Measurements from ENCODE around the gene YES1.
"Not testable (repeated sequence)": the region's sequence is repeated elsewhere in the genome, so short reads cannot be mapped to it uniquely, and the experiment has no call there.

The YES1 gene

GRCh38 chr18:825891-826585 lies 14.0 kb upstream of the YES1 start:
- no peak overlapping the region for H3K4me3 ChIP-seq (ENCODE audit: low read depth, low read length)
- DNase-seq (ENCODE audit: low read depth), result no peak

GRCh38 chr18:824179-824578 lies 12.1 kb upstream of the YES1 start:
- no peak for DNase-seq (ENCODE audit: low read depth)
- no peak overlapping the region for H3K4me3 ChIP-seq (ENCODE audit: low read depth, low read length)

GRCh38 chr18:820591-821165 lies 8.6 kb upstream of the YES1 start:
- DNase-seq (ENCODE audit: low read depth), result no peak
- no peak overlapping the region for H3K4me3 ChIP-seq (ENCODE audit: low read depth, low read length)

- H3K4me3 ChIP-seq (ENCODE audit: low read depth, low read length), result no peak overlapping the region
- DNase-seq (ENCODE audit: low read depth), result no peak
These were observed 4.8 kb upstream of the YES1 start for GRCh38 chr18:816869-817268.

GRCh38 chr18:816088-816653 lies 4.1 kb upstream of the YES1 start:
- DNase-seq (ENCODE audit: low read depth), result no peak
- H3K4me3 ChIP-seq (ENCODE audit: low read depth, low read length), result no peak overlapping the region

GRCh38 chr18:815353-815752 lies 3.3 kb upstream of the YES1 start:
- DNase-seq (ENCODE audit: low read depth), result no peak
- no peak overlapping the region for H3K4me3 ChIP-seq (ENCODE audit: low read depth, low read length)

GRCh38 chr18:814300-815084 lies 2.5 kb upstream of the YES1 start:
- DNase-seq (ENCODE audit: low read depth), result no peak
- no peak overlapping the region for H3K4me3 ChIP-seq (ENCODE audit: low read depth, low read length)

- no peak for DNase-seq (ENCODE audit: low read depth)
These were observed 1.4 kb upstream of the YES1 start for GRCh38 chr18:813172-814071.

GRCh38 chr18:812376-813171 lies 532 bp upstream of the YES1 start:
- peak overlapping the region; percentile 87 for H3K4me3 ChIP-seq (ENCODE audit: low read depth, low read length)
- peak; percentile 56 for DNase-seq (ENCODE audit: low read depth)

More at GRCh38 chr18:813172-814071, 1.4 kb upstream of the YES1 start:
- H3K4me3 ChIP-seq (ENCODE audit: low read depth, low read length), result peak overlapping the region; percentile 87

- no peak for DNase-seq (ENCODE audit: low read depth)
- H3K4me3 ChIP-seq (ENCODE audit: low read depth, low read length), result peak overlapping the region; percentile 87
These were observed 705 bp downstream of the YES1 start for GRCh38 chr18:811182-811891.

- peak overlapping the region; percentile 87 for H3K4me3 ChIP-seq (ENCODE audit: low read depth, low read length)
- DNase-seq (ENCODE audit: low read depth), result no peak
These were observed 1.9 kb downstream of the YES1 start for GRCh38 chr18:809985-810642.

- DNase-seq (ENCODE audit: low read depth), result not testable (repeated sequence)
These were observed 2.8 kb downstream of the YES1 start for GRCh38 chr18:809228-809627.

GRCh38 chr18:808502-808901 lies 3.5 kb downstream of the YES1 start:
- no peak overlapping the region for H3K4me3 ChIP-seq (ENCODE audit: low read depth, low read length)
- DNase-seq (ENCODE audit: low read depth), result no peak

More at GRCh38 chr18:809228-809627, 2.8 kb downstream of the YES1 start:
- not testable (repeated sequence) for H3K4me3 ChIP-seq (ENCODE audit: low read depth, low read length)

GRCh38 chr18:808086-808485 lies 4.0 kb downstream of the YES1 start:
- H3K4me3 ChIP-seq (ENCODE audit: low read depth, low read length), result no peak overlapping the region
- DNase-seq (ENCODE audit: low read depth), result peak; percentile 24

GRCh38 chr18:805755-806110 lies 6.3 kb downstream of the YES1 start:
- no peak overlapping the region for H3K4me3 ChIP-seq (ENCODE audit: low read depth, low read length)
- no peak for DNase-seq (ENCODE audit: low read depth)

GRCh38 chr18:805008-805754 lies 6.9 kb downstream of the YES1 start:
- DNase-seq (ENCODE audit: low read depth), result no peak
- H3K4me3 ChIP-seq (ENCODE audit: low read depth, low read length), result no peak overlapping the region

- no peak overlapping the region for H3K4me3 ChIP-seq (ENCODE audit: low read depth, low read length)
- DNase-seq (ENCODE audit: low read depth), result no peak
These were observed 10.9 kb downstream of the YES1 start for GRCh38 chr18:801137-801536.

Measured in skeletal muscle cell (primary cell).